ENCODE measurements around the gene TMEM131.

Gene TMEM131

GRCh38 chr2:97736185-97736584 is 259.6 kb downstream of the TMEM131 start:
- no peak for ATAC-seq

DNA sequence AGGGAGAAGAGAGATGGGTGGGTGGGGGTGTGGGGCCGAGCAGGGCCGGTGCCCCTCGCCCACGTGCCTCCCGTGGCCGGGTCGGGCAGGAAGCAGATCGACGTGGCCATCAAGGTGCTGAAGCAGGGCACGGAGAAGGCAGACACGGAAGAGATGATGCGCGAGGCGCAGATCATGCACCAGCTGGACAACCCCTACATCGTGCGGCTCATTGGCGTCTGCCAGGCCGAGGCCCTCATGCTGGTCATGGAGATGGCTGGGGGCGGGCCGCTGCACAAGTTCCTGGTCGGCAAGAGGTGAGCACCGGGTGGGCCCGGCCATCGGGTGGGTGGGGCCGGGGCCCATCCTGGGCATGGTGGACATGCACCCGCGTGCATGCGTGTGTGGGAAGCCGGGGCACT is 260.6 kb downstream of the TMEM131 start:
- no peak for ATAC-seq

GRCh38 chr2:97734061-97735051 is 261.4 kb downstream of the TMEM131 start:
- no peak for ATAC-seq

- no peak for ATAC-seq
These were observed 262.3 kb downstream of the TMEM131 start for GRCh38 chr2:97733341-97734035.

DNA sequence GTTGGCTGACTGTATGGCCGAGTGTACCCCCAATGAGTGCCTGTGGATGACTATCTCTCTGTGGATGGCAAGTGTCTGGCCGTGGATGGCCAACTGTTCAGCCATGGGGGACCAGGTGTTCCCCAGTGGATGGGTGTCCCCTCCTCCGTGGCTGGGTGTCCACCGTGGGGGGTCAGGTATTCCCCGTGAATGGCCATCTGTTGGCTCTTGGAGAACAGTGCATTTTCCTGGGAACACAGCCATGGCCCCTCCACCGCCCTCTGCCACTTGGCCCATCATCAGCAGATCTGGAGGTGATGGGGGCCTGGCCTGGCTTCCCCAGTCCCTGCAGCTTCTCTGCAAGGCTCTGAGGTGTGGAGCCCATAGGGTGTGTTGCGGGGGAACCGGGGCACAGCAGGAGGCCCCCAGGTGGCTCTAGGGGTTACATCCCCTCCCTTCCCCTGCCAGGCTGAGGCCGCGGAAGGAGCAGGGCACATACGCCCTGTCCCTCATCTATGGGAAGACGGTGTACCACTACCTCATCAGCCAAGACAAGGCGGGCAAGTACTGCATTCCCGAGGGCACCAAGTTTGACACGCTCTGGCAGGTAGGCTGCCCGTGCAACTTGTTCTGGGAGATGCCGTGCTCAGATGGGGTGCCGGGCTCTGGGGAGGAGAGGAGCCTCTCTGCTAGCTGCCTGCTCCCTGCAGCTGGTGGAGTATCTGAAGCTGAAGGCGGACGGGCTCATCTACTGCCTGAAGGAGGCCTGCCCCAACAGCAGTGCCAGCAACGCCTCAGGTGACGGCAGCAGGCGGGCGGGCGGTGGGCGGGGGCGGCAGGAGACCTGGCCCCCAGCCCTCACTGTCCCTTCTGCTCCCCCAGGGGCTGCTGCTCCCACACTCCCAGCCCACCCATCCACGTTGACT is 263.1 kb downstream of the TMEM131 start:
- no peak for ATAC-seq

GRCh38 chr2:97731274-97732020 is 264.3 kb downstream of the TMEM131 start:
- ATAC-seq: no peak

GRCh38 chr2:97730245-97730644 is 265.5 kb downstream of the TMEM131 start:
- no peak for ATAC-seq

DNA sequence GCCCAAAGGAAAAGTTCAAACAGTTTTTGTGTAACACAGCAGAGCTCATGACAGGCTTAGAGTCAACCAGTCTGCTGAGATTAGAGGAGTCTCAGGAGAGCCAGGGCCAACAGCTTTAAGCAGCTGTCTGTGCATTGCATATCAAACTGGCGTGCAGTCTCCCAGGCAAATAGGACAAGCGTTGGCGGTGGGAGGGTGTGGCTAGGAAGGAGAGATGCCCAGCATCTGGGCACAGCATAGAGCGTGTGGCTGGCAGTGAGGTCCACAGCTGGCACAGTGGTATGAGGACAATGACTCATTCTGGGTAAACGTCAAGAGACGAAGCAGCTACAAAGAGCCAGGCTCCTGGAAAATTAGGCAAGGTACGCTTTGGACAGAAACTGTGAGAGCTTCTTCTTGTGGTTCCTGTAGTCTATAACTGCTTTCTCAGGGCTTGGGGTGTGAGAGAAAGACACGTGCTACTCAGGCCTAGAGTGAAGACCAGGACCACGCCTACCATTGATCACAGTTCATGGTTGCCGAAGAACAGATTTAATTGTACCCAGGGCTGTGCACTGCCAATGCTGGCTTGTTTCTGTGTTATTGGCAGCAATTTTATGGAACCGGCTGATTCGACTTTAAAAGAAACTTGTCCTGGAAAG is 267.5 kb downstream of the TMEM131 start:
- peak; percentile 61 to 74 for ATAC-seq

GRCh38 chr2:97727296-97727695 is 268.5 kb downstream of the TMEM131 start:
- ATAC-seq: no peak

DNA sequence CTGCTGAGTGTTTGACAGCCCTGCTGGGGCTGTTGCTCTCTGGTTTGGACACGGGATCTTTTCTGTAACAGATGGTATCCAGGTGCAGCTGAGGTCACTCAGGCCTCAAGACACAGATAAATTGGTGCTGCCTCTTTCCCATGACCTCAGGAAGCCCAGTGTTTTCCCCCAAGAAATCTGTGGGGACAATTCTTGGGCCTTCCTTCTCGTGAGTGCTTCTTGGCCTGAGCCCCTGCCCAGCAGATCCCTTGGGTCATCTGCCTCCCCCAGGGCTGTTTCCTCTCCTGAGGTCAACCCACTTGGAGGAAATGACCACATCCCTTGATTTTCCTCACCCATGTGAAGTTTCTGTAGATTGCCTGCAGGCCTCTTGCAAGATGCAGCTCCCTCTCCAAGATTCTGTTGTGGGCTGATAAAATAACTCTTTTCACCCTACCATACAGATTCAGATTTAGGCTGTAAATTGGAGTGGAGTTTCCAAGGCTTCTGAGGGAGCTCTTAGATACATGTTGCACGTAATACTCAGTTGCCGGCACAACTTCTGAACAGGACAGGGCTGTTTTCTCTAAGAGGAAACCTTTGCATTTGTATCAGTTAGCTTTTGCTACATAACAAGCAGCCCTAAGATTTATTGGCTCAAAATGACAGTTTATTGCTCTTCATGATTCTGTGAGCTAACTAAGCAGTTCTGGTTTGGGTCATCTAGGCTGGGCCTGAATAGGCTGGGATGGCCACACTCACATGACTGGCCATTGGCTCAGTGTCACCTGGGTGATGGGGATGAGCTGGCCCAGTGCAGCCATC is 269.3 kb downstream of the TMEM131 start:
- ATAC-seq: no peak

GRCh38 chr2:97724946-97725688 is 270.6 kb downstream of the TMEM131 start:
- ATAC-seq: no peak

DNA sequence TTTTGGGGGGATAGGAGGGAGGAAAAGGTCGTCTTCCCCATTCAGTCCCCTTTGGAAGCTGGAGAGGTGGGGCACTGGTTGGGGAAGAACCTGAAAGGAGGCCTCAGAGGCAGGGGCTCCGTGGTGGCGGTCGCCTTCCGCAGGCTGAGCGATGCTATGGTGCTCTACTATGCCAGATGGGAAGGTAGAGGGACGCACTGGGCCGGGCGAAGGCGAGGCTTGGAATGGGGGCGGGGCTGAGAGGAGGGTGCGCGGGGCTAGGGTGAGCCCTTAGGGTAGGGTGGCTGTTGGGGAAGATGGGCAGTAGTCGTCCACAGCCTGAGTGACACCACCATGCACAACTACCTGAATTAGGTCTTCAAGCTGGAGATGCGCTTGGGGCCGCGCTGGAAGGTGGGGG is 271.2 kb downstream of the TMEM131 start:
- ATAC-seq: no peak

DNA sequence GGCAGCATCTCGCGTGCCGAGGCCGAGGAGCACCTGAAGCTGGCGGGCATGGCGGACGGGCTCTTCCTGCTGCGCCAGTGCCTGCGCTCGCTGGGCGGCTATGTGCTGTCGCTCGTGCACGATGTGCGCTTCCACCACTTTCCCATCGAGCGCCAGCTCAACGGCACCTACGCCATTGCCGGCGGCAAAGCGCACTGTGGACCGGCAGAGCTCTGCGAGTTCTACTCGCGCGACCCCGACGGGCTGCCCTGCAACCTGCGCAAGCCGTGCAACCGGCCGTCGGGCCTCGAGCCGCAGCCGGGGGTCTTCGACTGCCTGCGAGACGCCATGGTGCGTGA is 271.7 kb downstream of the TMEM131 start:
- ATAC-seq: no peak

- ATAC-seq: no peak
These were observed 272.3 kb downstream of the TMEM131 start for GRCh38 chr2:97723156-97724072.

DNA sequence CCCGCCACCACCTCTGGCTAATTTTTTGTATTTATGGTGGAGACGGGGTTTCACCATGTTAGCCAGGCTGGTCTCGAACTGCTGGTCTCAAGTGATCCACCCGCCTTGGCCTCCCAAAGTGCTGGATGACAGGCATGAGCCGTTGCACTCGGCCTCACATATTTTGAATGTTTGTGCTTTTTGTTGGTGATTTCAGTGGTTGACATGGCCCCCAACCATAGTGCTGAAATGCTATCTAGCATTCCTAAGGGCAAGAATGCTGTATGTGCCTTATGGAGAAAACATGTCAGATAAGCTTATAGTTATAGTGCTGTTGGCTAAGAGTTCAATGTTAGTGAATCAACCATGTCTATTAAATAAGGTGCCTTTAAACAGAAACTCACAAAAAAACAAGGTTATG is 273.5 kb downstream of the TMEM131 start:
- no peak for ATAC-seq

- no peak for ATAC-seq
These were observed 275.0 kb downstream of the TMEM131 start for GRCh38 chr2:97720746-97721145.

DNA sequence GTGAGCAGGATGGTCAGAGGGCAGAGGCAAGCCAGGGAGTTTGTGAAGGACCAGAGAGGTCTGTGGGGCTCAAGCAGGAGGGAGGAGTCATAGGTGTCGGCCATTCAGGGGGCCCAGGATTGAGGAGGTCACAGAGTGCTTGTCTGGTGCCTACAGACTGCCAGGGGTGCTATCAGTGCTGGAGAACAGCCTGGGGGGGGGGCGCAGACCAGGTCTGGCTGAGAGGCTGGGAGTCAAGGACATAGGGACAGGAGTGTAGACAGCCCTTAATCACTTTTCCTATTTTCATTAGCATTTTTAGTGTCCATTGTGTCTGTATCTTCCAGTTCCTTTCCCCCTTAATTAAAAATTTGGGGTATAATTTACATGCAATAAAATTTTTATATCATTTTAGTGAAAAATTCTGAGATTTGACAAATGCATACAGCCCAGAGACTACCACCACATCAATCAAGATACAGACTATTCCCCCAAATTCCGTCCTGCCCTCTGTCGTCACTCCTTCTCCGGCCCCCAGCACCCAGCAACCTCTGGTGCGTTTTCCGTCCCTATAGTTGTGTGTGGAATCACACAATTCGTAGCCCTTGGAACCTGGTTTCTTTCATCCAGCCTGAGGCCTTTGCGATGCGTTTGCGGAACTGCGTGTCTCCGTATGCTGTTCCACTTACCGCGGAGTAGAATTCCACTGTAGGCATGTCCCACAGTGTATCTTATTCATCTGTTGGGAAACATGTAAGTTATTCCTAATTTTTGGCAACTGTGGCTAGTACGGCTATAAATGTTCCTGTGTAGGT is 276.2 kb downstream of the TMEM131 start:
- ATAC-seq: no peak

- peak; percentile 2 to 5 for ATAC-seq
These were observed 276.8 kb downstream of the TMEM131 start for GRCh38 chr2:97718942-97719341.
